Neural crest cell (in vitro differentiated cells): ENCODE measurements around the gene OCSTAMP. TPM values are rescaled to one million over a fixed set of nuclear protein-coding genes. Genes with fewer than 3 reads are reported as not detected.
A peak's percentile ranks its signal among the peaks of the same experiment; 100 is the strongest.

ENCODE experiments used
- DNase-seq: peaks from one replicate; pipeline ENCODE4 v3.0.0; 2021; ENCODE audit warnings: low read depth, mixed read lengths, low spot score
- H3K27ac Mint-ChIP-seq: one replicate; pipeline ENCODE4 v1.8.0; 2021; ENCODE audit warnings: mild to moderate bottlenecking, mixed read lengths; ENCODE audit not compliant: unreplicated experiment
- H3K27me3 Mint-ChIP-seq: 2 replicates; pipeline ENCODE4 v1.8.0; 2021; ENCODE audit warnings: low read depth, mild to moderate bottlenecking, mixed read lengths
- H3K36me3 Mint-ChIP-seq: 2 replicates; pipeline ENCODE4 v1.8.0; 2021; ENCODE audit warnings: low read depth, mild to moderate bottlenecking, mixed read lengths
- H3K4me1 Mint-ChIP-seq: 2 replicates; pipeline ENCODE4 v1.8.0; 2021; ENCODE audit warnings: mixed read lengths
- H3K4me3 Mint-ChIP-seq: one replicate; pipeline ENCODE4 v1.8.0; 2021; ENCODE audit warnings: mild to moderate bottlenecking, mixed read lengths
- H3K9me3 Mint-ChIP-seq: 2 replicates; pipeline ENCODE4 v1.8.0; 2021; ENCODE audit warnings: mixed read lengths
- total RNA-seq: library from RNA; stranded (reverse); gene quantifications from 2 replicates; pipeline ENCODE4 v1.2.1, GENCODE V29; 2021
- TF ChIP-seq, protein P1 (sequence below): fragments of 200-600 bp; sonication (generic); conservative IDR thresholded peaks from 2 replicates; pipeline ENCODE4 v1.5.0; 2021; ENCODE audit warnings: antibody characterized with exemption, mild to moderate bottlenecking

Gene OCSTAMP
- total RNA-seq, 1 donor from 2014 or later: 0.26 TPM

DNA sequence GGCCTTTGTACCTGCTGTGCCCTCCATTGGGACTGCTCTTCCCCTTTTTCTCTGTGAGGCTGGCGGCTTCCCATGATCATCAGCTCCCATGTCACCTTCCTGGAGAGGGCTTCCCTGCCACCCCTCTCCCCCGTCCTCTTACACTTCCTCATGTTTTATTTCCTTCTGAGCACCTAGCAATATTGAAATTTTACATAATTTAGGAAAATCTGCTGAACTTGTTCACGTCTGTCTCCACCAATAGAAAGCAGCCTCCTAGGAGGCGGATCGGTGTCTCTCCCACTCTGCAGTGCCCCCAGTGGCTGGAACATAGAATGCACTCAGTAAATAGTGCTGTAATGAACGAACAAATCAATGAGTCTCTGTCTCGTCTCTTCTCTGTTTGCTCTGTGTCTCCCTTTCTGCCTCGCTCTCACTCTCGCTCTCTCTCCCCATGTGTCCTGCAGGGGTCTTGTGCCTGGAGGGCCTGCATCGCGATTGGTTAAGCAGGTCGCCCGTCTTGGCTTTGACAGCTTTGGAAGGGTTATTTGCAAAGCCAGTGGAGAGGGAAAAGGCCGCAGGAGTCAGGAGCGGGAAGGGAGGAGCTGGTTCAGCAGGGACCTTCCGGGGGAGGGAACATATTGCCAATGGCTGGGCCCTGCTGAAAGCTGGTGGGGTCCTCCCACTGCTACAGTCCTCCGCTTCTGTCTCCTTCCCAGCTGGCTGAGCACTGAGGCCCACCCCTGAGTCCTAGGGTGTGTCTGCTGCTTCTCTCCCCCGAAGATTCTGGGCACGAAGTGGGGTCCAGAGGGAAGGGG, 12.1 kb upstream of the OCSTAMP start:
- no peaks in the 10 kb centered on the region for H3K9me3 Mint-ChIP-seq
- no peaks in the 10 kb centered on the region for H3K27me3 Mint-ChIP-seq
- DNase-seq: peak; percentile 79
- no peak overlapping the region for H3K27ac Mint-ChIP-seq
- no peaks in the 10 kb centered on the region for H3K36me3 Mint-ChIP-seq
- TF ChIP-seq, protein P1, sequence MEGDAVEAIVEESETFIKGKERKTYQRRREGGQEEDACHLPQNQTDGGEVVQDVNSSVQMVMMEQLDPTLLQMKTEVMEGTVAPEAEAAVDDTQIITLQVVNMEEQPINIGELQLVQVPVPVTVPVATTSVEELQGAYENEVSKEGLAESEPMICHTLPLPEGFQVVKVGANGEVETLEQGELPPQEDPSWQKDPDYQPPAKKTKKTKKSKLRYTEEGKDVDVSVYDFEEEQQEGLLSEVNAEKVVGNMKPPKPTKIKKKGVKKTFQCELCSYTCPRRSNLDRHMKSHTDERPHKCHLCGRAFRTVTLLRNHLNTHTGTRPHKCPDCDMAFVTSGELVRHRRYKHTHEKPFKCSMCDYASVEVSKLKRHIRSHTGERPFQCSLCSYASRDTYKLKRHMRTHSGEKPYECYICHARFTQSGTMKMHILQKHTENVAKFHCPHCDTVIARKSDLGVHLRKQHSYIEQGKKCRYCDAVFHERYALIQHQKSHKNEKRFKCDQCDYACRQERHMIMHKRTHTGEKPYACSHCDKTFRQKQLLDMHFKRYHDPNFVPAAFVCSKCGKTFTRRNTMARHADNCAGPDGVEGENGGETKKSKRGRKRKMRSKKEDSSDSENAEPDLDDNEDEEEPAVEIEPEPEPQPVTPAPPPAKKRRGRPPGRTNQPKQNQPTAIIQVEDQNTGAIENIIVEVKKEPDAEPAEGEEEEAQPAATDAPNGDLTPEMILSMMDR: peak; percentile 96
- no peak overlapping the region for H3K4me3 Mint-ChIP-seq
- no peaks in the 10 kb centered on the region for H3K4me1 Mint-ChIP-seq

DNA sequence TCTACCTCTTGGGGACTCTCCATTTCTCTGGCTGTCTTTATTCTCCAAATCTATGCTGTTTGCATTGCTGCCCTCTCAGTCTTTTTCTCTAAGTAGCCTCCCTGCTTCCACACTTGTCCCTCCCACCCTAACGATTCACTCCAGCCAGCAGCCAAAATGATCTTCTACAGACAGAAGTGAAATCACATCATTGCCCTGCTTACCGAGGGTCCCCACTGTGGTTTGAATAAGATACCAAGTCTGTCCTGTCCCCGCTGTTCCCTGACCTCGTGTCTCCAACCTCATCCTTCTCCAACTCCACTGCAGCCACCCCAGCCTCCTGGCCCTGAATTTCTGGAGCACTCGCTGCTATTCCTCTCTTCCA, 11.5 kb upstream of the OCSTAMP start:
- Mint-ChIP-seq H3K4me3 (no peak overlapping the region), H3K4me1 (no peaks in the 10 kb centered on the region), H3K36me3 (no peaks in the 10 kb centered on the region), H3K27ac (no peak overlapping the region), H3K9me3 (no peaks in the 10 kb centered on the region), H3K27me3 (no peaks in the 10 kb centered on the region)
- DNase-seq: no peak
- TF ChIP-seq, protein P1: no peak

- no peaks in the 10 kb centered on the region for H3K9me3 Mint-ChIP-seq
Measured at GRCh38 chr20:46559685-46560440, 9.4 kb upstream of the OCSTAMP start.

DNA sequence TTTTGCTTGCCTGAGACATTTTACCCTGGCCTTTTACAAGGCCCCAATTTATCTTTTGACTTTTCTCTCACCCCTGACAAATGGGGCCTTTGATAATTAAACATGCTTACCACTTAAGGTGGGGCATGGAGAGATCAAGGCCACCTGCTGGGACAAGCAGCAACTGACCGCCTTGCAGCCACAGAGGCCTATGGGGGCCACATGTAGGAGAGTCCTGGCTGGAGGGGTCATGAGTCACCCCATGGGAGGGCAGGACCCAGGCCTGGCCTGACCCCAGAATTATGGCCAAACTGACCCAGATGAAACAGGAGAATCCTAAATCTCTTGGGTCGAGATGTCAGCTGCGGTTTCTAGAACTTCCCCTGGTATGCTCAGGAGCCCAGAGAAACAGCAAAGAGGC, 8.5 kb upstream of the OCSTAMP start:
- H3K4me1 Mint-ChIP-seq: peaks cover 4% of the 10 kb centered on the region
- no peaks in the 10 kb centered on the region for H3K9me3 Mint-ChIP-seq
- no peak overlapping the region for H3K27ac Mint-ChIP-seq

More at GRCh38 chr20:46559685-46560440, 9.4 kb upstream of the OCSTAMP start:
- Mint-ChIP-seq H3K27ac (no peak overlapping the region), H3K36me3 (no peaks in the 10 kb centered on the region), H3K4me3 (no peak overlapping the region), H3K27me3 (no peaks in the 10 kb centered on the region), H3K4me1 (peaks cover 2% of the 10 kb centered on the region)
- TF ChIP-seq, protein P1: no peak
- no peak for DNase-seq

GRCh38 chr20:46558511-46558959, 8.1 kb upstream of the OCSTAMP start:
- Mint-ChIP-seq H3K36me3 (no peaks in the 10 kb centered on the region), H3K4me1 (peaks cover 4% of the 10 kb centered on the region)
- DNase-seq: no peak

More for the DNA sequence above, 8.5 kb upstream of the OCSTAMP start:
- no peak for DNase-seq
- no peak overlapping the region for H3K4me3 Mint-ChIP-seq
- no peaks in the 10 kb centered on the region for H3K27me3 Mint-ChIP-seq
- TF ChIP-seq, protein P1: no peak
- no peaks in the 10 kb centered on the region for H3K36me3 Mint-ChIP-seq

More at GRCh38 chr20:46558511-46558959, 8.1 kb upstream of the OCSTAMP start:
- Mint-ChIP-seq H3K4me3 (no peak overlapping the region), H3K9me3 (no peaks in the 10 kb centered on the region), H3K27me3 (no peaks in the 10 kb centered on the region), H3K27ac (no peak overlapping the region)
- TF ChIP-seq, protein P1: no peak
